Natural killer cell (primary cell): ENCODE results near the gene LMO7. TPM values are rescaled to one million over a fixed set of nuclear protein-coding genes. Genes with fewer than 3 reads are reported as not detected.

ENCODE experiments used
- ATAC-seq, 3 donors: fragments of 150-1000 bp in 2 of 3; fragments of 200-7000 bp in 1 of 3; cut with Tn5 transposase; 1 replicate in 1 of 3; 2 replicates in 2 of 3; pipeline ENCODE4 v1.10.0; 2021; ENCODE audit warnings: mild to moderate bottlenecking in 2 of 3, moderate library complexity in 2 of 3
- DNase-seq, 2 donors: peaks; one replicate each; pipeline versions ENCODE4 v3.0.0 to v3.0.0-alpha.2; 2013 to 2021; ENCODE audit warnings: mixed read lengths in 1 of 2
- H3K27ac ChIP-seq: one replicate; pipeline ENCODE4 v1.5.1; 2013; ENCODE audit warnings: mild to moderate bottlenecking, low read length
- H3K27me3 ChIP-seq: one replicate; pipeline ENCODE4 v1.6.1; 2013; ENCODE audit warnings: low read length; ENCODE audit not compliant: control insufficient read depth, insufficient read depth
- H3K36me3 ChIP-seq: one replicate; pipeline ENCODE4 v1.6.1; 2013; ENCODE audit warnings: low read length; ENCODE audit not compliant: control insufficient read depth, insufficient read depth
- H3K4me1 ChIP-seq: one replicate; pipeline ENCODE4 v1.6.1; 2013; ENCODE audit warnings: low read length; ENCODE audit not compliant: control insufficient read depth, insufficient read depth
- H3K4me3 ChIP-seq: one replicate; pipeline ENCODE4 v1.5.1; 2013; ENCODE audit warnings: low read length
- H3K9me3 ChIP-seq: one replicate; pipeline ENCODE4 v1.6.1; 2013; ENCODE audit warnings: low read length; ENCODE audit not compliant: control insufficient read depth, insufficient read depth
- H3K27ac Mint-ChIP-seq, 2 donors: one replicate each; pipeline ENCODE4 v1.8.0; 2022; ENCODE audit warnings: mild to moderate bottlenecking in 2 of 2, mixed read lengths in 2 of 2, moderate library complexity in 1 of 2
- H3K27me3 Mint-ChIP-seq, 2 donors: one replicate each; pipeline ENCODE4 v1.8.0; 2022; ENCODE audit warnings: low read depth in 2 of 2, mixed read lengths in 2 of 2
- H3K36me3 Mint-ChIP-seq: one replicate; pipeline ENCODE4 v1.8.0; 2022; ENCODE audit warnings: mixed read lengths
- H3K4me1 Mint-ChIP-seq, 2 donors: one replicate each; pipeline ENCODE4 v1.8.0; 2022; ENCODE audit warnings: mixed read lengths in 2 of 2
- H3K4me3 Mint-ChIP-seq: one replicate; pipeline ENCODE4 v1.8.0; 2022; ENCODE audit warnings: mild to moderate bottlenecking, moderate library complexity, mixed read lengths
- H3K9me3 Mint-ChIP-seq, 2 donors: one replicate each; pipeline ENCODE4 v1.8.0; 2022; ENCODE audit warnings: mixed read lengths in 2 of 2
- CTCF ChIP-seq: fragments of 200-600 bp; IDR thresholded peaks from one replicate; pipeline ENCODE4 v1.8.0; 2022; ENCODE audit warnings: antibody characterized with exemption
- WGBS: methylation state at CpG from one replicate; pipeline ENCODE4 v1.1.7; 2013; ENCODE audit warnings: missing lambda C conversion rate; ENCODE audit not compliant: insufficient coverage; 5-methylcytosine and 5-hydroxymethylcytosine counted together
- intact Hi-C: fragments of 100-400 bp; cut with micrococcal nuclease; formaldehyde crosslinking; loops from one replicate; pipeline ENCODE4 v1.14.2; 2022
- total RNA-seq, 4 donors: library from RNA; stranded (reverse); fragments of 120-200 nt in 1 of 4; gene quantifications; one replicate each; pipeline versions ENCODE4 v1.2.3 to v1.2.4, GENCODE V29; 2013 to 2022

LMO7 gene
- total RNA-seq, 3 donors from 2014 or later (not counting 1 experiment from before 2014, with no cell fraction given) = 5.5 to 10.4 (median 7.9) TPM

DNA sequence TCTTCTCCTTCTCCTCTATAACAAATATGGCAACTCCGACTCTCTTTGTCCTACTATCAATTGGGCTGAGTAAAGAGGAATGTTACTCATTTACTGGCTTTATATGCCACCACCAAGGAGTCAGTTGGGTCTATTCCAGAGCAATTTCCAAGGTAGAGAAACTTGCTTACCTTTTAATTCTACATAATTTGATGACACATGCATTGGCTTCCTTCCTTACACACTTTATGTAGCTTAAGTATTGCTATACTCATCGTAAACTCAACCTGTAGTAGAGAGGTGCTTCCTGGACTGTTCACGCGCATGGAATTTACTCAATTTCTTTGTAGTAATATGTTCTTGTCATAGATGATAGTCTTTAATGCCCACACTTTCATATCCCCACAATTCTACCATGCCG lies 160.7 kb downstream of the LMO7 start:
- H3K27me3 Mint-ChIP-seq = no peaks in the 10 kb centered on the region
- no peaks in the 10 kb centered on the region for H3K4me1 ChIP-seq
- no peaks in the 10 kb centered on the region for H3K4me1 Mint-ChIP-seq
- no peak overlapping the region for H3K4me3 ChIP-seq
- 100% methylated on average over 2 of the region's 5 CpGs for WGBS
- H3K36me3 Mint-ChIP-seq = no peaks in the 10 kb centered on the region
- no peak overlapping the region for H3K4me3 Mint-ChIP-seq
- H3K36me3 ChIP-seq = no peaks in the 10 kb centered on the region
- DNase-seq (no peak), ATAC-seq (no peak)
- no peaks in the 10 kb centered on the region for H3K9me3 Mint-ChIP-seq
- H3K27ac ChIP-seq = no peak overlapping the region
- no peak overlapping the region for H3K27ac Mint-ChIP-seq
- no peaks in the 10 kb centered on the region for H3K27me3 ChIP-seq
- no peaks in the 10 kb centered on the region for H3K9me3 ChIP-seq
- intact Hi-C loops = no loop called here
- no peak for TF ChIP-seq CTCF

DNA sequence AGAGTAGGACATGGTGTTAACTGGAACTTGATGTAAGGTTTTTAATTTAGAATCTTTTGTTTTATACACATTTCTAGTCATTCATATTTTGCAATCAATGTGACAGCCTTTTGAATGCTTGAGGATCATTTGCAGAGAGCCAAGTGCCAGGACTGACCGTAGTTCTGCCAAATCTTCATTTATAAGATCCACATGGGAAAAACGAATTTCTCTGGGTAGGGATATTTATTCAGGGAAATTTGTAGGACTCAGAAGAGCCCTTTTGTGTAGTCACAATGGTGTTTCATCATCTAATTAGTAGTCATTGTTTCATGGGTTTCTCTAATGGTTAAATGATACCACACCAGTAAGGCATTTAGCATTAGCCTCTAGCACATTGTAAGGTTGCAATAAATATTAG lies 161.1 kb downstream of the LMO7 start:
- no peaks in the 10 kb centered on the region for H3K36me3 Mint-ChIP-seq
- WGBS = 94% methylated on average over 2 of the region's 2 CpGs
- DNase-seq = no peak
- Histone ChIP-seq H3K27me3 (no peaks in the 10 kb centered on the region), H3K4me1 (no peaks in the 10 kb centered on the region), H3K4me3 (no peak overlapping the region), H3K36me3 (no peaks in the 10 kb centered on the region), H3K9me3 (no peaks in the 10 kb centered on the region), H3K27ac (no peak overlapping the region)
- H3K27me3 Mint-ChIP-seq = no peaks in the 10 kb centered on the region
- H3K4me3 Mint-ChIP-seq = no peak overlapping the region
- no peaks in the 10 kb centered on the region for H3K9me3 Mint-ChIP-seq
- ATAC-seq = no peak
- intact Hi-C loops = no loop called here
- no peak for TF ChIP-seq CTCF
- H3K27ac Mint-ChIP-seq = no peak overlapping the region
- H3K4me1 Mint-ChIP-seq = no peaks in the 10 kb centered on the region

GRCh38 chr13:75797719-75798118 lies 161.6 kb downstream of the LMO7 start:
- TF ChIP-seq CTCF = no peak
- H3K4me1 Mint-ChIP-seq = peaks cover 0 to 5% of the 10 kb centered on the region in 2 donors
- intact Hi-C loops = no loop called here

More at GRCh38 chr13:75797719-75798118, 161.6 kb downstream of the LMO7 start:
- no peak overlapping the region for H3K27ac ChIP-seq
- WGBS = no CpG with 5 or more reads among the region's 2 CpGs
- ATAC-seq (no peak), DNase-seq (no peak)
- Mint-ChIP-seq H3K27ac (no peak overlapping the region), H3K36me3 (no peaks in the 10 kb centered on the region), H3K27me3 (no peaks in the 10 kb centered on the region), H3K9me3 (no peaks in the 10 kb centered on the region), H3K4me3 (no peak overlapping the region)
- no peaks in the 10 kb centered on the region for H3K27me3 ChIP-seq
- H3K4me3 ChIP-seq = no peak overlapping the region
- H3K9me3 ChIP-seq = no peaks in the 10 kb centered on the region
- H3K4me1 ChIP-seq = no peaks in the 10 kb centered on the region
- H3K36me3 ChIP-seq = no peaks in the 10 kb centered on the region
